Kidney capillary endothelial cell (primary cell): Measurements from ENCODE around the gene NISCH.

Experiments
- DNase-seq: peaks from one replicate; pipeline ENCODE4 v3.0.0-alpha.2; 2018; ENCODE audit warnings: low spot score

The NISCH gene

GRCh38 chr3:52447512-52448355, 7.7 kb upstream of the NISCH start:
- no peak for DNase-seq

- no peak for DNase-seq
Observed at GRCh38 chr3:52450489-52451236, 4.7 kb upstream of the NISCH start.

DNA sequence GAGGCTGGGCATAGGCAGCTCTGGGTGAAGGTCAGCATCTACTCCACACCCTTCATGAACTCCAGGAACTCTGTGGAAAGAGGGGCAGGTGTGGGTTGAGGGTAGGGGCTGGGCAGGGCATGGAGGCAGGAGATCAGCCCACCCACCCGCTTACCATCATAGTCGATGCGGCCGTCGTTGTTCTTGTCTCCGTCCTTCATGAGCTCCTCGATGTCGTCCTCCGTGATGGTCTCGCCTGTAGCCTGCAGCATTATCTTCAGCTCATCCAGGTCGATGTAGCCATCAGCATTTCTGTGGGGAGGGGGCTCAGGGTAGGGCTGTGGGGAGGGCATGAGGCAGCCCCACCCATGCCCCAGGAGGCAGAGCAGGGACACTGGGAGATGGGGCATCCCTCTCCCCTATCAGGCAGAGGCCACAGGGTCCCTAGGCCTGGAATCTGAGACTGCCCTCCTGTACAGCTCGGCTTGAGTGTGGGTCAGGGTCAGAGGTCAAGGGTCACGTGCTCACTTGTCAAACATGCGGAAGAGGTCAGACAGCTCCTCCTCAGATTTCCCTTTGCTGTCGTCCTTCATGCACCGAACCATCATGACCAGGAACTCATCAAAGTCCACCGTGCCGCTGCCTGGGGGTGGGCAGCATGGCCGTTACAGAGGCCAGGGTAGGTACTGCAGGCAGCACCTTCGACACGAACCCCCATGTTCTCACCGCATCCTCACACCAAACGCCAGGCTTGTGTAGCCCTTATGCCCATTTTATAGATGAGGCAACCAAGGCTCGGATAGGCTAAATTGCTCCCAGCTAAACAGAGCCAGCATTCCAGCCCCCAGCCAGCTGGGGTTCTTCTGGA, 3.9 kb upstream of the NISCH start:
- DNase-seq = no peak

DNA sequence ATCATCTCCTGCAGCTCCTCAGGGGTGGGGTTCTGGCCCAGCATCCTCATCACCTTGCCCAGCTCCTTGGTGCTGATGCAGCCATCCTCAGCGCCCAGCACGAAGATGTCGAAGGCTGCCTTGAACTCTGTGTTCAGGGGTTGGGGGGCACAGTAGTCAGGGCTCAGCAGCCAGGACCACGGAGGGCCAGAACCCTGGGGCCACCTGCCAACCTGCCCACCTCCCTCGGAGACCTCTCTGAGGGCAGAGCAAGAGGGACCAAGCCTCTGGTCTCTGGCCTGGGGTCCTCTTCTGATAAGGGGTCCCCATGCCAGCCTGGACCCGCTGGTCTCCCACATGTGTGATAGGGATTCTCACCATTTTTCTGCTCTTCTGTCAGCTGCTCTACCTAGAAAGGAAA, 3.3 kb upstream of the NISCH start:
- DNase-seq = no peak

GRCh38 chr3:52452570-52453221, 2.7 kb upstream of the NISCH start:
- DNase-seq = no peak

DNA sequence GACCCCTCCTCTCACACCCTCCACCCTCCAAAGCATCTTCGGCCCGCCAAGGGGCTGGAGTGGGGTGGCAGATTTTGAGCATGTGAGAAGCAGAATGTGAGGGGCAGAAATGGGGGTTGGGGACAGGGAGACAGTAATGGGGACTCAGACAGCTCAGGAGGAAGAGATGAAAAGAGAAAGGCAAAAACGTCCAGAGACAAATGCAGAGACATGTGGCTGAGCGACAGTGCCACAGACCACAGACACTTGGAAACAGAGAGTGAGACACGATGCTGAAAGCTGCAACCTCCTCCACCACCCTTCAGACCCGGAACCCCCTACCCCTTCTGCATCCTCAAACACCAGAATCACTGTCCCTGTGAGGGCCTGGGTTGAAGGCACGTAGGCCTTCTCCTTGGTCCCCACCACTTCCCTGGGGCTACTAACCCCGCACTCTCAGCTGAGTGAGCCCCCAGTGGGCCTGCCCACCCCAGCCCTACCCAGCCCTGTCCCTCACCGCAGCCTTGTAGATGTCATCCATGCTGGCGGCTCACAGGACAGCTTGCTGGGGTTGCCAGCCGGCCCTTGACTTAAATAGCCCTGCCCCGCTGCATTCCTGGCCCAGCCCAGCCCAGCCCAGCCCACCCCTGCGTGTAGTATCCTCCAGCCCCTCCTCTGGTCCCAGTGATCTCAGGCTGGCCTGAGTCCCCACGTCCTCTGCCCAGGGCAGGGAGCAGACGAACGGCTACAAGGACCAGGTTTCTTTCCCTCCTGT, 1.7 kb upstream of the NISCH start, which contains the start of gene TNNC1:
Gene TNNC1 (minus strand): TSS at position 546 of the 754 bp plus-strand sequence. CDS start 26 bp downstream, at position 520.
- no peak for DNase-seq

- no peak for DNase-seq
Observed at GRCh38 chr3:52454250-52454937, 1.0 kb upstream of the NISCH start.

DNA sequence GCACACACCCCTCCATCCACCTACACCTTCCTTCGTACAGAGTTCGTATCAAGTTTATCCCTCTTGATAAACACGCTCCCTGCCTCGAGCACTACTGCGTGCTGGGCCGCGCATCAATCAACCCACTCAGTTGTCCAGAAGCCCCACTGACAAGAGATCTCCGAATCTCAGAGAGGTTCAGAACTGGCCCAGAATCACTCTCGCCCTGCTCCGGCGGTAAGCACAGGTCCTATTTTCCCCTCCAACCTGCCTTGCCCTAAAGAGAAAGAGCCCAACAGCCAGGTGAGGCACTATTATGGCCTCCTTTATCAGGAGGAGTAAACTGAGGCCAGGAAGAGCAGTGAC, 494 bp upstream of the NISCH start:
- no peak for DNase-seq

DNA sequence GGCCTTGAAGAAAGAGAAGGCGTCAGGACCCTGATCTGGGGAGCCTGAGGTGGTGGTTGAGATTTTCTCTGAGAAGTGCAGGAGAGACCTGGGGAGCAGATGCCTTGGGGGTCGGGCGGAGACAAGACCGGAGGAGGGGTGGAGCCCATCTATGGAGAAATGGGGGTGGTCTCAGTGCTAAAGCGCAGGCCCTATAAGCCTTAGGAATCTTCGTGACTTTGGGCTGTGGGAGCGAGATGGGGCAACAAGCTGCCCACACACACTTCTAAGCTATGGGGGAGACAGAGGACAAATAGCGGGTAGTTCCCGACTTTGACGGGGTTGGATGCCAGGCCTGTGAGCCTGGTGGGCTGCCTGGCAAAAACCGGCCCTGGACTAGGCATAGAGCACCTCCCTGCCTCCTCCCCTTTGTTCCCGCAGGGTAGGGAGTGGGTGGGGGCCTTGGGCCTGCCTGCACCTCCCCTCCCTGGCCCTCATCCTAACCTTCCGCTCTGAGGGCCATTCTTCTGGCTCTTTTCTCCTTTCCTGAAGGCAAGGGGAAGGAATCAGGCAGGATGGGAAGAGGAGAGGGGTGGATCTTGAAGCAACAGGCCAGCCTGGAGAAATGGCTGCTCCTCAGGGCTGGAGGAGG, 880 bp downstream of the NISCH start:
- no peak for DNase-seq

DNA sequence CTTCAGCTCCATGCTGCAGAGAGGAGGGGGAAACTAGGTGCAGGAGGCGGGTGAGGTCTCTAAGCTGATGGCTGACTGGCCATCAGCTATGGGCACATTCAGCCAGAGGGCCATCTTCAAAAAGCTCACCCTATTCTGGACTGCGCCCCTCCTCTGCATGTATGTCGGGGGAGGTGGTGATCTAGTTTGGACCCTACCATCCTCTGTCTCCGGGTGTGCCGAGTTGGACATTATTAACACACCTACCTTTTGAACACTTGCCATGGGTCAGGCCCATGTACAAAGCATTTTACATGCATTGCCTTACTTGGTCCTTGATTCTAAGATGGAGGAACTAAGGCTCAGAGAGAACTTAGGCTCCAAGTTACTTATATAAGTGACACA, 1.4 kb downstream of the NISCH start:
- DNase-seq = no peak

- DNase-seq = no peak
Observed at GRCh38 chr3:52458031-52458760, 2.8 kb downstream of the NISCH start.

DNA sequence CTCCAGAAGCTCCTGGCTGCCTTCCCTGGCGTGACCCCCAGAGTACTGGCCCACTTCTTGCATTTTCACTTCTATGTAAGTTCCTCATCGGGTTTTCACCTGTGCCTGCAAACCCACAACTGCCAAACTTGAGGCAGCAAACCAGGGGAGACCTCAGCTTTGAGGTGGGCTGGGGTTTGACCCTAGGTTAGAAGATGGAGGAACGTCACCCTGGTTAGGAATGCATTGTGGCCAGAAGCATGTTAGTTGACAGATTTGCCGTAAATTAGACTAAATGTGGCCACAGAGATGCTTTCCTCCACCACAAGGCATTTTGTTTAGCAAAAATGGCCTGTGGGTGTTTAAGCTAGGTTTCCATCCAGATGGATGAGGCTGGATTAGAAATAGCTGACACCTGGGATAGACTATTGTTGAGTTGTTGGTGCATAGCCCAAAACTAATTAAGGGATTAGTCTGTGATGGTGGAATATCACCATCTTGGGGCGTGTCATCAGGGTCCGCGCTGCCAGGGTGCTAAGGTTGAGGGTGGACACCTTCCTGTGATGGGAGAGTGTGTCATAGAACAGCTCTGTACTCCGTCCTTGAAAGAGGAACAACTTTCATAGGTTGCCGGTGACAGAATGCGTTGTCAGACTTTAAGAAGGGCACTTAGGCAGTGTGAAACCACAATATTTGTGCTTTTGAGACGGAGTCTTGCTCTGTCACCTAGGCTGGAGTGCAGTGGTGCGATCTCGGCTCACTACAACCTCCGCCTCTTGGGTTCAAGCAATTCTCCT, 3.6 kb downstream of the NISCH start:
- no peak for DNase-seq

DNA sequence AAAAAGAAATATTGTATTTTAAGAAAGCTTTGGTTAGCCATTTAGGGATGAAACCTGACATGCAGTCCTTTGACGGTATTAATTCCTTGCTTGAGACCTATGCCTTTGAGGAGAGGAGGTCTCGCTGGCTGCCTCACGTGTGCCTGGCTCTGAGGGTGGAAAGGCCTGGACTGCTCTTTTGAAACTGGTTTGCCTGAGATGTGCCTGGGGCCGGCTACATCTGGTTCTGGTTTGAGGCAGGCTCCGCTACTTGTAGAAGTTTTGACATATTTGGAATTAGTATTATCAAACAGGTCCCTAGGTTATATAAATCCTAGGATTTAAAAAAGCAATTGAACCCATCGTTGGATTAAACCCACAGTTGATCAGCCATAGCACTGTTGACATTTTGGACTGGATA, 6.5 kb downstream of the NISCH start:
- no peak for DNase-seq

DNA sequence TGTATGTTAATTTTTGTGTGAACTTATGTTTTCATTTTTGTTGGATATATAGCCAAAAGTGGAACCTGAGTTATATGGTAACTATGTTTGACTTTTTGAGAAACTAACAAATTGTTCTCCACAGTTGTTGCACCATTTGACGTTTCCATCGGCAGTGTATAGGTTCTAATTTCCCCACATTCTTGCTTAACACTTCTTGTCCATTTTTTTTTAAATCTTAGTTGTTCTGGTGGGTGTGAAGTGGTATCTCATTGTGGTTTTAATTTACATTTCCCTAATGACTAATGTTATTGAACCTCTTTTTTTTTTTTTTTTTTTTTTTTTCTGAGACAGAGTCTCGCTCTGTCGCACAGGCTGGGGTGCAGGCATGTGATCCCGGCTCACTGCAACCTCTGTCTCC, 8.0 kb downstream of the NISCH start:
- DNase-seq = no peak

- no peak for DNase-seq
Observed at GRCh38 chr3:52468336-52468735, 12.9 kb downstream of the NISCH start.

DNA sequence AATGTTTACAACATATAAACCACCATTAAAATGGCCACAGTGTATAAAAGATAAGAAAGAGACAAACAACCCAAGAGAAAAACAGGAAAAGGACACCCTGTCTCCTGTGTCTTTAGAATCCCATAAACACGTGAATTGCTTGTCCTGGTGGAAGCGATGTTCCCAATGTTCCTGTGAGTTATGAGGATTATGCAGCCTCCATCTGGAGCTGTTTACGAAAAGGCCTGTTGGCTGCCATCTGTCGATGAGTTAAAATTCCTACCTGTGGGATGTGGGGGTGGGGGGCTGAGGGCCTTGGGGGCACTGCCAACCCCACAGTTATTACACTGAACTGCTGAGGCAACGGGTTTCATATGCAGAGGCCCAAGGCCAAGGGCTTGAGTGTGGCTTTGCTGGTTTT, 13.6 kb downstream of the NISCH start:
- DNase-seq = no peak

DNA sequence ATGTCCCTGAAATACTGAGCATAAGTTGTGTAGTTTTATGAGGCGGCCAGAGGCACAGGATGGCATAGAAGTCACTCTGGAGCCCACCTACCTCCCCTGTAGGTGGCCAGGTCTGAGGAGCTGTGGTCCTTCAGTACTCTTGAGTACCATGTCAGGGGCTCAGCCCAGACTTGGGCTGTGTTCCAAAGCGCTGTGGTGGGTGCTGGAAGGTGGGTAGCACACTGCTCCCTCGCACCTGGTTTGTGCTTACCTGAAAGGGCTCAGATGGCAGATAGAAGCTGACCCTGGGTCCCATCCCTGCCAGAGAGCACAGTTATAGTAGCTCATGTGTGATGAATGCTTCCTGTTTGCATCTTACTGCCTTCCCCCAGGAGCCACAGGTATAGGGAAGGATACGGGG, 15.5 kb downstream of the NISCH start:
- no peak for DNase-seq

DNA sequence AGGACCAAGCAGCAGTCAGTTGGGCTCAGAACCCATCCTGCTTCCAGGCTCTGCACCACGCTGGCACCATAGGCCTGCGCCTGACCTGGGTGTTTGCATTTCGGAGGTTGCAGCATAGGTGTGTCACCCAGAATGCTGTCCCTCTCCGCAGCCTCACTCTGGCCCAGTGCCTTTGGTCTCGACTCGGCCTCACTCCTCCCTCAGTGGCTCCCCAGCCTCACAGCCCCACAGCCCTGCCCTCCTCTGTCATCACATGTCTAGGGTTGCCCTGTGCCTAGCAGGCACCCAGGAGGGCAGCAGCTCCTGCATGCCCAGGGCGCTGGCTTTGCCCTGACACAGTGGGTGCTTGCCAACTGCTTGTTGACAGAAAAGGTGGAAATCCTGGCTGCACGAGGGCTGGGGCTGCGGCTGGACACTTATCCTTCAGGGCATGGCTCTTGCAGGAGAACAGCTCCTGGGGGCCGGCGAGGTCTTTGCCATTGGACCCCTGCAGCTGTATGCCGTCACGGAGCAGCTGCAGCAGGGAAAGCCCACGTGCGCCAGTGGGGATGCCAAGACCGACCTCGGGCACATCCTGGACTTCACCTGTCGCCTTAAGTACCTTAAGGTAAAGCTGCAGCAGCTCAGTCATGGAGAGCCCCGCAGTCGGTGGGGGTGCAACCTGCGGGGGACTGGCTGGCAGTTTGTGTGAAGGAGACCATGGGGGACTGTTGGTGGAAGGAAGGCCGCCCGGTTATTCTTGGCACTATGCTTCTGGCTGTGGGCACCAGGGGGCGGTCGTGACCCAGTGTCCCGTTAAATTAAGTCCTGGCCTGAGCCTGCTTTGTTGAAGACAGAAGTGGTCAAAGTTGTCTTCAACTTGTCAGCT, 16.2 kb downstream of the NISCH start:
- DNase-seq = peak; percentile 56
